HUES6 (cell line): ENCODE results near the gene NBL1.
"Not testable (repeated sequence)": the region's sequence is repeated elsewhere in the genome, so short reads cannot be mapped to it uniquely, and the experiment has no call there.

Experiments
- H3K27ac ChIP-seq: 2 replicates; pipeline ENCODE4 v1.7.0; 2013; ENCODE audit warnings: low read depth, mild to moderate bottlenecking, low read length, inconsistent platforms
- H3K27me3 ChIP-seq: 2 replicates; pipeline ENCODE4 v1.6.1; 2013; ENCODE audit warnings: low read length; ENCODE audit not compliant: control insufficient read depth, insufficient read depth
- H3K36me3 ChIP-seq: 2 replicates; pipeline ENCODE4 v1.6.1; 2013; ENCODE audit warnings: low read length; ENCODE audit not compliant: control insufficient read depth, insufficient read depth
- H3K4me1 ChIP-seq: 2 replicates; pipeline ENCODE4 v1.6.1; 2013; ENCODE audit warnings: low read length; ENCODE audit not compliant: control insufficient read depth, insufficient read depth
- H3K4me3 ChIP-seq: 2 replicates; pipeline ENCODE4 v1.5.1; 2013; ENCODE audit warnings: low read depth, low read length
- H3K9ac ChIP-seq: one replicate; pipeline ENCODE4 v1.6.1; 2013; ENCODE audit warnings: mild to moderate bottlenecking, low read length
- H3K9me3 ChIP-seq: 2 replicates; pipeline ENCODE4 v1.6.1; 2013; ENCODE audit warnings: low read depth, low read length; ENCODE audit not compliant: control insufficient read depth, insufficient read depth

The NBL1 gene

DNA sequence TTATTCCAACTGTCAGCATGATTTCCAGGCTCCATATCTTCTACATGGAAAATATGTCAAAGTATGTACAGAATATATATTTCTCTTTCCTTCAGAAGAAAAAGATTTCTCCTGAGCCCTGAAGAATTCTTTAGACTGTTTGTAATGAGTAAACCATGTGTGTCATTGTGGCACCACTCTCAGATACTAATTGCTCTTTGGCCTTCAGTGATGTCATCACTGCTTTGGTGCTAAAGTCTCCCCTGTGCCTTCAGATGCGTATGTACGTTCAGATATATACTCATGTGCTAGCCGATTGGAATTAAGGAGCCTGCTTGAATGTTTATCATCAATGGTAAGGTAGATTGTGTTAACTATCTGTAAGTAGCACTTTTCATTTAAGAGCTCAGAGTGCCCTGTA is 20.6 kb upstream of the NBL1 start:
- Histone ChIP-seq H3K36me3 (peaks cover 47% of the 10 kb centered on the region), H3K4me3 (no peak overlapping the region), H3K27ac (no peak overlapping the region), H3K27me3 (no peaks in the 10 kb centered on the region), H3K4me1 (peaks cover 16% of the 10 kb centered on the region), H3K9me3 (no peaks in the 10 kb centered on the region), H3K9ac (no peak overlapping the region)

DNA sequence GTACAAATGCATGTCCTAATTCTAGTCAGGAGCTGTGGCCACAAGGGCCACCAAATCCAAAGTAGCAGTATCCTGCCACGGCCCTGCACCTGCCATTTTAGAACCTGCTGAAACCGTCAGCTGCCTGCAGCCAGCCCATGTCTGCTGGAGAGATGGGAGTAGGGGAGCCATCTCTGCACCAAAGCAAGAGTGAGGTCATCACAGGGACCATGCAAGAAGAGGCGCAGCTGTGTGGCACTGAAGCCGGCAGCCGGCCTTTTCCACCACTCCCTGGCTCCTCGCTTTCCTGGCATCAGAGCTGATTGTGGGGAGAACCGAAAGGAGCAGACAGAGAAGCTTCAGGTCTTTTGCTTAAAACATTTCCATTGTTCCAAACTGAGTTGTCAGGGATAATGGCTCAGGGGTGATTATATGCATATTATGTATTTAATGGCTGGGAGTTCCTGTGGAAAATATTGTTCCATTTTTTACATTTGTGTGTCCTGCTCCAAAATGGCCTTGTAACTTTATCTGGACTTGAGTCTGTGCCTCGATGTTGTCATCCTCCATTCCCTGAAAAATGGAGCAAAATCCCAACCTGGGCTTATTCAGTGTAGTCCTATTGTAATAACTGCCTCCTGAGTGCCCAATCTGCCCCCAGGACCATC is 18.7 kb upstream of the NBL1 start:
- Histone ChIP-seq H3K27me3 (no peaks in the 10 kb centered on the region), H3K27ac (no peak overlapping the region), H3K36me3 (peaks cover 47% of the 10 kb centered on the region), H3K9me3 (no peaks in the 10 kb centered on the region), H3K4me3 (no peak overlapping the region), H3K4me1 (peaks cover 10% of the 10 kb centered on the region), H3K9ac (no peak overlapping the region)

DNA sequence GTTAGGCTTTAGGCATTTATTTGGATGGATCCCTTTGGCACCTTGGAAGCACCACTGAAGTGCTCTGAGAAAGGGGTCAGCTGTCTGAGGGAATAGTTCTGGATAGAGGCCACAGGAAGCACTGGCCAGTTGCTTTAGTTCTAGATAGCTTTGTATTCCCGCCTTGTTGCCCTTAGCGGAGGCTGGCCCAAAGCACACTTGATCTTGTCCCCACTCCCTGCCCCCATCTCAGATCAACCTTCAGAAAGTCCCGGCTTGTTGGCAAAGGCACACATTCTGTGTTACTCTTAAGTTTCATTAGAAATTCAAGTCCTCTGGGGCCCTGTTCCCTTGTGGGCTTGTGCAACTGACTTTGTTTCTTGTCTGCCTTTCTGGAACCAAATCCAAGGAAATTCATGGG is 15.2 kb upstream of the NBL1 start:
- Histone ChIP-seq H3K9ac (peak overlapping the region; percentile 15), H3K4me3 (no peak overlapping the region), H3K9me3 (no peaks in the 10 kb centered on the region), H3K27ac (no peak overlapping the region), H3K27me3 (no peaks in the 10 kb centered on the region), H3K4me1 (peaks cover 8% of the 10 kb centered on the region), H3K36me3 (peaks cover 35% of the 10 kb centered on the region)

DNA sequence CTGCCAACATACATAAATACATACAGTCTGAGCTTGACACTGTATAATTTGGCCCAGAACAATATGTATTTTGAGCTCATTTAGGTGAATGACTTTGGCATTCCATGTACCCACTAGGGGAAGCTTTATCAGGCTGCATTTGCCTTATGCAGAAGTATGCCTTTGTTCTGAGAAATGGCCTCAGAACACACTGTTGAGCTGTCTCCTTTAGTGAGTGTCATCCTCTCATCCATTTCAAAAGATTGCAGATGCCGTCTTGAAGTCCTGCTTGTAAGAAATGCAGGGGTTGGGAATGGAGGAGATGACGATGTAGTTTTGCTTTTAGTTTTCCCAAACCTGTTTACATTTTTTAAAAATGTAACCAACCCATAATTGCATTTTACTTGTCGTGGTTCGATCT is 14.8 kb upstream of the NBL1 start:
- H3K36me3 ChIP-seq: peaks cover 35% of the 10 kb centered on the region
- no peak overlapping the region for H3K27ac ChIP-seq
- H3K9ac ChIP-seq: peak overlapping the region; percentile 15
- H3K4me1 ChIP-seq: peaks cover 8% of the 10 kb centered on the region
- H3K27me3 ChIP-seq: no peaks in the 10 kb centered on the region
- no peak overlapping the region for H3K4me3 ChIP-seq
- H3K9me3 ChIP-seq: no peaks in the 10 kb centered on the region

DNA sequence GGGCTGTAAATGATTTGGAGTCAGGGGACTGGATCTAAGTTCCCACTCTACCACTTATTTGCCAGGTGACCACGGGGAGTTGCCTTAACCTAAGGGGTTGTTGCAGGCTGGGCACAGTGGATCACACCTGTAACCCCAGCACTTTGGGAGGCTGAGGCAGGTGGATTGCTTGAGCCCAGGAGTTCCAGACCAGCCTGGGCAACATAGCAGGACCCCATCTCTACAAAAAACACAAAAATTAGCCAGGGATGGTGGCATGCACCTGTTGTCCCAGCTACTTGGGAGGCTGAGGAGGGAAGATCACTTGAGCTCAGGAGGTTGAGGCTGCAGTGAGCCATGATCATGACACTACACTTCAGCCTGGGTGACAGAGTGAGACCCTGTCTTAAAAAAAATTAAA is 13.9 kb upstream of the NBL1 start:
- not testable (repeated sequence) for H3K27ac ChIP-seq, H3K4me3 ChIP-seq, H3K9ac ChIP-seq, H3K9me3 ChIP-seq, H3K4me1 ChIP-seq, H3K27me3 ChIP-seq
- peaks cover 27% of the 10 kb centered on the region for H3K36me3 ChIP-seq

DNA sequence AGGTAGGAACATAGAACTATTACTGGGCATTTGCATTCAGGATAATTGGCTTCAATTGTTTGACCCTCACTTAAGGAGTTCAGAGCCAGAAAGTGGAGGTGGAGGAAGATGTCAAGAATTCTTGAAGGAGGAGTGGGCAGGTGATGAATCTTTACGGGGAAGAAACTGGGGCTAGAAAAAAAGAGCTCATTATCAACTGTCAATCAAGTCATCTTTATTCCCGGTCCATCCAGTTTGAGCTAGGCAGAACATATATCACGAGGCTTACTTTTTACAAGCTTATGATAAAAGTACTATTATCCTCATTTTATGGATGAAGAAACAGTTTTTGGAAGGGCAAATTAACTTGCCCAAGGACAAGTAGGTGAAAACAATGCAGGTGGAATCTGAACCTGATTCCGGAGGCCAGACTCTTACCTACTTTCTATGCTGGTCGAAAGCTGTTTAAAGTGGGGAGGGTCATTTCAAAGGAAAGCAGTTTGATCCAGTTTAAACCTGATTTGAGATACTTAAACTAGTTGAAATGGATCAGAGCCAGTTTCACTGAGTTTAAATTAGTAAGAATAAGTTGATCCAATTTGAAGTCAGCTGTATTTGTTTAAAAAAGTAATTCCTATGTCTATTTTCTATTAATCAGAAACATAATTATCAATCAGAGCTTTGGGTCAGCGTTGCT is 13.3 kb upstream of the NBL1 start:
- H3K27ac ChIP-seq: no peak overlapping the region
- H3K27me3 ChIP-seq: no peaks in the 10 kb centered on the region
- H3K9me3 ChIP-seq: no peaks in the 10 kb centered on the region
- peaks cover 8% of the 10 kb centered on the region for H3K4me1 ChIP-seq
- H3K36me3 ChIP-seq: peaks cover 20% of the 10 kb centered on the region
- H3K9ac ChIP-seq: no peak overlapping the region
- H3K4me3 ChIP-seq: no peak overlapping the region

DNA sequence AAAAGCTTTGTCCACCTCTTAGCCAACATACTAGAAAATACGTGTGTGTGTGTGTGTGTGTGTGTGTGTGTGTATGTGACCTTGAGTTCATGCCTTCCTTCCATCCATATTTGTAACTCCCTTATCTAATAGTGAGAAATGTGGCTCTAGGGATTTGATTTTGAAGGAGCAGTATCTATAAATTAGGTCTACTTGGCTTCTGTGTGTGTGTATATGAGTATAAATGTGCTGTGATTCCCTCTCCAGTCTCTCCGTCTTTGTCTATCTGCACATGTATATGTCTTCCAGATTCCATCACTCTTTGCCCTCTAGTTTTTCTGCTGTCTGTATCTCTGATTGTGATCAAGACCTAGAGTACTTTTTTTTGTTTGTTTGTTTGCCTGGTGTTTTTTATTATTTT is 11.9 kb upstream of the NBL1 start:
- Histone ChIP-seq H3K27me3 (no peaks in the 10 kb centered on the region), H3K9ac (no peak overlapping the region), H3K4me3 (no peak overlapping the region), H3K9me3 (no peaks in the 10 kb centered on the region), H3K27ac (no peak overlapping the region), H3K4me1 (peaks cover 8% of the 10 kb centered on the region), H3K36me3 (peaks cover 7% of the 10 kb centered on the region)

DNA sequence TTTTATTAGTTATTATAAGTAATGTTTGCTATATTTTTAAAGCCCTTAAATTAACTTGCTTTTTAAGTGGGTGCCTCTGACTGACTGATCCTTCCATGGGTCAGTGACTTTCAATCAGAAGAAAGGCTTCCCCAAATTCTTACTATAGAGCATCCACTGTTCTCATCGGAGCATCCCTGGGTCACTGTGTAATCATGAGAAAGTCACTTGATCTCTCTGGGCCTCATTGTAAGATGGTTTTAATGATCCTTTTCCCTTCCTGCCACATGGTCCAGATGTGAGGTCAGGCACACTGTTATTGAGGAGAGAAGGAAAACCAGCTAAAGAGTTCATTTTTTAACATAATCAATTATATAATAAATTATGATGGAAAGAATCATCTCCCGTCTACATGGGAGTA is 11.0 kb upstream of the NBL1 start:
- no peak overlapping the region for H3K9ac ChIP-seq
- H3K4me1 ChIP-seq: peaks cover 8% of the 10 kb centered on the region
- no peaks in the 10 kb centered on the region for H3K36me3 ChIP-seq
- H3K27me3 ChIP-seq: no peaks in the 10 kb centered on the region
- no peak overlapping the region for H3K4me3 ChIP-seq
- H3K27ac ChIP-seq: no peak overlapping the region
- no peaks in the 10 kb centered on the region for H3K9me3 ChIP-seq

DNA sequence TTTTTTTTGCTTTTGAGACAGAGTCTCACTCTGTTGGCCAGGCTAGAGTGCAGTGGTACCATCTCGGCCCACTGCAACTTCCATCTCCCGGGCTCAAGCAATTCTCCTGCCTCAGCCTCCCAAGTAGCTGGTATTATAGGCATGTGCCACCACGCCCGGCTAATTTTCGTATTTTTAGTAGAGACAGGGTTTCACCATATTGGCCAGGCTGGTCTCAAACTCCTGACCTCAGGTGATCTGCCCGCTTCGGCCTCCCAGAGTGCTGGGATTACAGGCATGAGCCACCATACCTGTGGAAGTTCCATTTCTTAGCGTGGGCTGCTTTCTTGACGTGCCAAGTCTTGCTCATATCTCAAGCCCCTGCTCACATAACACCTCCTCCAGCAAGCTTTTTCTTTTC is 9.0 kb upstream of the NBL1 start:
- H3K36me3 ChIP-seq, H3K4me3 ChIP-seq, H3K27me3 ChIP-seq, H3K4me1 ChIP-seq, H3K27ac ChIP-seq, H3K9ac ChIP-seq, H3K9me3 ChIP-seq: not testable (repeated sequence)

DNA sequence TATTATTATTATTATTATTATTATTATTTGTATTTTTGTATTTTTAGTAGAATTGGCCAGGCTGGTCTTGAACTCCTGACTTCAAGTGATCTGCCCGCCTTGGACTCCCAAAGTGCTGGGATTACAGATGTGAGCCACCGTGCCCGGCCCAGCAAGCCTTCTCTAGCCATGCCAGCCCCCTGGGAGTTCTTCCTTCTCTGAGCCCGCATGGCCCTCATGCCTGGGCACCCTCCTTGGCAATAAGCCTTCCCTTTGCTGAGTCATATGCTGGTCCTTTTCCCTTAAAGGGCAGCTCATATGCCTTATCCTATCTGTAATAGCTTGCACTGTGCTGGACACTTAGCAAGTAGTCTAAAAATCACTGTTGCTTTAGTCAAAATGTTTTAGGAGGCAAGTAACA is 8.5 kb upstream of the NBL1 start:
- no peaks in the 10 kb centered on the region for H3K36me3 ChIP-seq
- no peaks in the 10 kb centered on the region for H3K9me3 ChIP-seq
- no peak overlapping the region for H3K9ac ChIP-seq
- no peak overlapping the region for H3K27ac ChIP-seq
- H3K4me1 ChIP-seq: peaks cover 8% of the 10 kb centered on the region
- H3K4me3 ChIP-seq: no peak overlapping the region
- H3K27me3 ChIP-seq: no peaks in the 10 kb centered on the region

DNA sequence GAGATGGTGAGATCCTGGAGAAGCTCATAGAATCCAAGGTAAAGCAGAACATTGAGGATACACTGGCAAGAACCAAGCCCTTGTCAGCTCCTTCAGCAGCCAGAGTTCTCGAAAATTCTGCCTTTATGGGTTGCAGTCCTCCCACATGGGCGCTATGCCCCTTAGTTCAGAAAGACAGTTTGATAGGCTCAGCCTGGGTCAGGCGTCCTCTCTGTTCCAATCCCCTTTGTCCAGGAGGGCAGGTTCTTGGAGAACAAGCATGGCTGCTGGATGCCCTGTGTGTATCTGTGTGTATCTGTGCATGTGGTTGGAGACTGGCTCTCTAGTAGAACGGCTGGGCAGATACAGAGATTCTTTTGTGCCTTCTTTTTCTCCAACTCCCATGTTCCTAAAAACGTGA is 8.0 kb upstream of the NBL1 start:
- peaks cover 12% of the 10 kb centered on the region for H3K4me1 ChIP-seq
- no peaks in the 10 kb centered on the region for H3K9me3 ChIP-seq
- no peak overlapping the region for H3K9ac ChIP-seq
- H3K27ac ChIP-seq: no peak overlapping the region
- H3K27me3 ChIP-seq: peaks cover 4% of the 10 kb centered on the region; the same call in 1 of the 2 replicates
- no peak overlapping the region for H3K4me3 ChIP-seq
- H3K36me3 ChIP-seq: no peaks in the 10 kb centered on the region
